ENCODE data around the gene FGA.

The FGA gene

DNA sequence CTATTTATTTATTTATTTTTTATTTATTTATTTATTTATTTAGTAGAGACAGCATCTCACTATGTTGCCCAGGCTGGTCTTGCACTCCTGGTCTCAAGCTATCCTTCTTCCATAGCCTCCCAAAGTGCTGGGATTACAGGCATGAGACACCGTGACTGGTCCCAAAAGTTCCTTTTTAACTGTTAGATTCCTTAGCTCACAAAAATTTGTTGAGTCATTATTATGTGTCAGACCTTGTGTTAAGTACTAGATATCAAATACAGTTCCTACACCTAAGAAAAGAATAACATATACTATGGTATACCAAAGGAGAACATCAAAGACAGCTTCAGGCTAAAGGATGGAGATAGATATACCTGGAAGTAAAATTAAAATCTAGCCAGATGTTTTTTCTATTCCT, 11.6 kb downstream of the FGA start:
- DNase-seq (ENCODE audit: low read depth in 2 of 2): no peak

GRCh38 chr4:154577324-154577723, 13.2 kb downstream of the FGA start:
- no peak for DNase-seq (ENCODE audit: low read depth in 2 of 2)

DNA sequence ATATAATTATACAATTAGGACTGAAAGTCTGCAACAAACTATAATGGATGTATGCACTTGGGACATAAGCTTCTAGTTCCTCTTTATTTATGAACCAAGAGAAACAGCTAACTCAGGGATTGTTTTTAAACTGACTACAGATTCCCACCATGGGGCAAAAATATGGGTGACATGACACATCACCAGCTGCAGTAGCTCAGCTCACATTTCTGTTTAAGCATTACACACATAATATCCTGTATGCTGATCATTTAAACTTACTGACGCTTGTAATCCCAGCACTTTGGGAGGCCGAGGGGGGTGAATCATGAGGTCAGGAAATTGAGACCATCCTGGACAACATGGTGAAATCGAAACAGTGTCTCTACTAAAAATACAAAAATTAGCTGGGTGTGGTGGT, 16.2 kb downstream of the FGA start:
- DNase-seq (ENCODE audit: low read depth in 2 of 2): no peak

- DNase-seq (ENCODE audit: low read depth in 2 of 2): no peak
These were observed 17.2 kb downstream of the FGA start for GRCh38 chr4:154573190-154573870.

DNA sequence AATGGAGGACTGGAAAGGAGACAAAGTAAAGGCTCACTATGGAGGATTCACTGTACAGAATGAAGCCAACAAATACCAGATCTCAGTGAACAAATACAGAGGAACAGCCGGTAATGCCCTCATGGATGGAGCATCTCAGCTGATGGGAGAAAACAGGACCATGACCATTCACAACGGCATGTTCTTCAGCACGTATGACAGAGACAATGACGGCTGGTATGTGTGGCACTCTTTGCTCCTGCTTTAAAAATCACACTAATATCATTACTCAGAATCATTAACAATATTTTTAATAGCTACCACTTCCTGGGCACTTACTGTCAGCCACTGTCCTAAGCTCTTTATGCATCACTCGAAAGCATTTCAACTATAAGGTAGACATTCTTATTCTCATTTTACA, 21.0 kb downstream of the FGA start:
- no peak for DNase-seq (ENCODE audit: low read depth in 2 of 2)

DNA sequence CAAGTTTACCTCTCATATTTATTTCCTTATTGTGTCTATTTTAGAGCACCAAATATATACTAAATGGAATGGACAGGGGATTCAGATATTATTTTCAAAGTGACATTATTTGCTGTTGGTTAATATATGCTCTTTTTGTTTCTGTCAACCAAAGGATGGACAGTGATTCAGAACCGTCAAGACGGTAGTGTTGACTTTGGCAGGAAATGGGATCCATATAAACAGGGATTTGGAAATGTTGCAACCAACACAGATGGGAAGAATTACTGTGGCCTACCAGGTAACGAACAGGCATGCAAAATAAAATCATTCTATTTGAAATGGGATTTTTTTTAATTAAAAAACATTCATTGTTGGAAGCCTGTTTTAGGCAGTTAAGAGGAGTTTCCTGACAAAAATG, 21.5 kb downstream of the FGA start:
- DNase-seq (ENCODE audit: low read depth in 2 of 2): no peak

DNA sequence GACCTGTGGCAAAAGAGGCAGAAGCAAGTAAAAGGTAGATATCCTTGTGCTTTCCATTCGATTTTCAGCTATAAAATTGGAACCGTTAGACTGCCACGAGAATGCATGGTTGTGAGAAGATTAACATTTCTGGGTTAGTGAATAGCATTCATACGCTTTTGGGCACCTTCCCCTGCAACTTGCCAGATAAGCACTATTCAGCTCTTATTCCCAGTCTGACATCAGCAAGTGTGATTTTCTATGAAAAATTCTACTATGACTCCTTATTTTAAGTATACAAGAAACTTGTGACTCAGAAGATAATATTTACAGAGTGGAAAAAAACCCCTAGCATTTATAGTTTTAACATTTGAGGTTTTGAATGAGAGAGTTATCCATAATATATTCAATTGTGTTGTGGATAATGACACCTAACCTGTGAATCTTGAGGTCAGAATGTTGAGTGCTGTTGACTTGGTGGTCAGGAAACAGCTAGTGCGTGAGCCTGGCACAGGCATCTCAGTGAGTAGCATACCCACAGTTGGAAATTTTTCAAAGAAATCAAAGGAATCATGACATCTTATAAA, 23.8 kb downstream of the FGA start:
- no peak for DNase-seq (ENCODE audit: low read depth in 2 of 2)

GRCh38 chr4:154565704-154566103, 24.8 kb downstream of the FGA start:
- DNase-seq (ENCODE audit: low read depth in 2 of 2): no peak

DNA sequence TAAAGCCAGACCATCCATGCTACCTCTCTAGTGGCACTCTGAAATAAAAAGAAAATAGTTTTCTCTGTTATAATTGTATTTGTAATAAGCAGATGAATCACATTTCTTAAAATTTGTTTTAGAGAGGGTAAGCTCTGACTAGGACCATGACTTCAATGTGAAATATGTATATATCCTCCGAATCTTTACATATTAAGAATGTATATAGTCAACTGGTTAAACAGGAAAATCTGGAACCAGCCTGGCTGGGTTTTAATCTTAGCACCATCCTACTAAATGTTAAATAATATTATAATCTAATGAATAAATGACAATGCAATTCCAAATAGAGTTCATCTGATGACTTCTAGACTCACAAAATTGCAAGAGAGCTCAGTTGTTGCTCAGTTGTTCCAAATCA, 26.2 kb downstream of the FGA start:
- DNase-seq (ENCODE audit: low read depth in 2 of 2): no peak

DNA sequence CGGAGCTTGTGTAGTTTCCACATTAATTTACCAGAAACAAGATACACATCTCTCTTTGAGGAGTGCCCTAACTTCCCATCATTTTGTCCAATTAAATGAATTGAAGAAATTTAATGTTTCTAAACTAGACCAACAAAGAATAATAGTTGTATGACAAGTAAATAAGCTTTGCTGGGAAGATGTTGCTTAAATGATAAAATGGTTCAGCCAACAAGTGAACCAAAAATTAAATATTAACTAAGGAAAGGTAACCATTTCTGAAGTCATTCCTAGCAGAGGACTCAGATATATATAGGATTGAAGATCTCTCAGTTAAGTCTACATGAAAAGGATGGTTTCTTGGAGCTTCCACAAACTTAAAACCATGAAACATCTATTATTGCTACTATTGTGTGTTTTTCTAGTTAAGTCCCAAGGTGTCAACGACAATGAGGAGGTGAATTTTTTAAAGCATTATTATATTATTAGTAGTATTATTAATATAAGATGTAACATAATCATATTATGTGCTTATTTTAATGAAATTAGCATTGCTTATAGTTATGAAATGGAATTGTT, 27.8 kb downstream of the FGA start, which contains the start of gene FGB:
Gene FGB, plus strand, starts transcription at position 315 of the 558 bp plus-strand sequence. Its CDS starts 8 bp downstream, at position 323.
- DNase-seq (ENCODE audit: low read depth in 2 of 2): no peak

DNA sequence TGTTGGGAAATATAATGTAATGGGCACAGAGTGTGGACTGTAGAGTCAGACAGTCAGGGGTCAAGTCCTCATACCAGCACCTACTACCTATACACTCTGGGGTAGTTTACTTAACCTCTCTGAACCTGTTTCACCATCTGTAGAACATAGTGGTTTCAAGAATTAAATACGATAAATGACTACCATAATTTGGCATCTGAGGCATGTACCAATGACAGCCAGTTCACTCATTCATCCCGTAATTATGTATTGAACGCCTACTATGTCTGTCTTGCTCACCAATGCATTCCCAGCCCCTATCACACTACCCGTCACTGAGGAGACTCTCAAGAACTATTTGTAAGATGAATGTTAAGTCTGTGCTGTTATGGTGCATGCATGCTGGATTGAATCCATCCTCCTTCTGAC, 29.7 kb downstream of the FGA start:
- DNase-seq (ENCODE audit: low read depth in 2 of 2): no peak

GRCh38 chr4:154560419-154560801, 30.1 kb downstream of the FGA start:
- no peak for DNase-seq (ENCODE audit: low read depth in 2 of 2)

GRCh38 chr4:154559494-154560418, 30.8 kb downstream of the FGA start:
- DNase-seq (ENCODE audit: low read depth in 2 of 2): no peak

DNA sequence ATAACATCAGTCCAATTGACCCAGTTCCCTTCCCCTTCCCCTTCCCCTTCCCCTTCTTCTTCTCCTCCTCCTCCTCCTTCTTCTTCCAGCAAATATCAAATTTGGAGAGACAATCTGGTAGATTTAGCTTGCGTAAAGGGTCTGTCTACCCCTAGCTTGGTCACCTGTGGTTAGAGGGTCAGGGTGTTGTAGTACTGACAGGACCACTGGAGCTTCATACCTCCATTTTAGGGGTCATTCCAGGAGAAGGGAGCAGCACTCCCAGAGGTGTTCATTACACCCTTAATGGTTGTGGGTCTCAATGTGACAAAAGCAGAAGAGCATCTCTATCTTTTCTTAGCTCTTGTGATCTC, 31.4 kb downstream of the FGA start:
- no peak for DNase-seq (ENCODE audit: low read depth in 2 of 2)

DNA sequence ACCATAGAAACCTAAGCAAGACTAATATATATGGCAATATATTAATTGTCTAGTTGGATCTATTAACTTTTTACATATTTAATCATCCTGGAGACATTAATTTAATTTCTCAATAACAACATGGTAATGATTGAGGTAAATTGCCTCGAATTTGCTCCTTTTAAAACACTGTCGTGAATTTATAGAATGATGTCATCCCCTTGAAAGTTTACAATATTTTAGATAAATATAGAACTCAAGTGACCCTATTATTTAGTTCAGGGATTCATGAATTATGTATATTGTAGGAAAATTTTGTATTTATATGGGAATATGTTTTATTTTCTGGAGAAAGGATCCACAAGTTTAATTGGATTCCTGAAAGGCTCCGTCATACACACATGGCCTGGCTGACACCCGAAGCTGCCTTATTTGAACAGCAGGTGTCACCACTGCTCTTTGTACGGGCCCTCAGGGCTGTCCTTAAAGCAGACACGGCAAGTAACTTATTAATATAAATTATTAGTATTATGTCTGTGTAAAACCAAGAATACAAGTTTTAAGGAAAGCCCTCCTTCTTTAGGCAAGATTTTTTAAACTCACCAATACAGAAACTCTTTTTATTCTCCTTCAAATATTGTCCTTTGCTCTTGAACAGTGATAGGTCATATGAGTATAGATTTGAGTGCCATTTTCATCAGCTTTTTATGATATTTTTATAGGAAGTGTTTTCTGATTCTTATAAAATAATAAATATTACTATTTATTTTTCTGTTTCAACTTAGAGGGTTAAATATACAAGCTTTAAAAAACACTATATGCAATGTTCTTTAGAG, 38.5 kb downstream of the FGA start:
- DNase-seq (ENCODE audit: low read depth in 2 of 2): peak; percentile 27 to 37

DNA sequence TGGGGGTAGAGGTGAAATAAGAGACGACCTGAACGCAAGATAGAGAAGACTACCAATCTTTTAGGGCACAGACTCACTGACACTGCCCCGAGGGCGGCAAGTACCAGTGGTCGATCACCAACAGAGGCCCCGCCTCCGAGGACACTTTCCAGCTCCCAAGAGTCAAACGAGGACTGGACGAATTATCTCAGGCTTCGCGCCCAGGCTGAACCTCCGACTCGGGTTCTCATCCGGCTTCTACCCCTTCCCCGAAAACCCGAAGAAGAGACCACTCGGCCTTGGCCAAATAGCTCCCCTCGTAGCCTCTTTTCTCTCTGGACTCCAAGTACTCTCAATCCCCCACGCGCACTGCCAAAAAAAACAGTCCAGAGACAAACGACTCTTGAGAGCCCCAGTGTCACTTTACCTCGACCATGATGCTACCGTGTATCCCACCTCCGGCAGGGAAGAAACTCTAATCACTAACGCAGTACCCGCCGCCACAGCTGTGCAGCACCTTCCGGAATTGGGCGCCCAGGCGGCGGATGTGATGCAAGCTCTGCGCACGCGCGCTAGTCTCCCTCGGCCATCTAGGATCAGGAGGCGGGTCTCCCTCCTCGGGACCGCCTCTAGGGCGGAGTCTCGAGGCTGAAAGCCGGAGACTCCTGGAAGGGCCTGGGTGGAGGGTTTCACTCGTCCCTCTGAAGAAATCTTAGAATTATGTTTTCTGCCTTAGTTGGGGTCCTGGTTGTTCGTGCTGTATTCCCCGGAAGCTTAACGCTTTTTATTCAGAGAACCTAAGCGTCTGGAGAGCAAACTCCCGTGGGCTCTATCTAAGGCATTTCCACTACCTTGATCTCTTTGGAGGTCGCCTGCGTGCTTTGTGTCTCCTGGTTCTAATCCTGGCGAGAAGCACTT, 40.4 kb downstream of the FGA start, which contains the start of gene PLRG1:
Gene PLRG1, minus strand, starts transcription at position 507 of the 897 bp plus-strand sequence. Its CDS starts 92 bp downstream, at position 415.
- peak; percentile 92 to 94 for DNase-seq (ENCODE audit: low read depth in 2 of 2)

DNA sequence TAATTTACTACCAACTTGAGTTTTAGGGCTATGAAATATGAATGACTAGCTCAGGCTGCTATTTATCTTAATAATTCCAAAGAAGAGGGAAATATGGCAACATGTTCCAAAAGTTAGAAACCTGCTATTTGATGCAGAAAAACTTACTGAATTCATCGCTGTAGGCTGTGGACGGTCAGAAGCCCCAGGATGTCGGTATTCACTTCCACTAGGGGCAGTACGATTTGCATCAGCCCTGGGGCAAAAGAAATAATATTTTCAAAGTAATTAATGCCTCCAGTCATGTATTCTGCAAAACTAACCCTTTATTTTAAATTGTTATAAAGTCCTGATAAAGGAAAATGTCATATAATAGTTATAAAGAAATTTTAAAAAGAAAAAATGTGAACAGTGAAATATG, 44.9 kb downstream of the FGA start:
- no peak for DNase-seq (ENCODE audit: low read depth in 2 of 2)

DNA sequence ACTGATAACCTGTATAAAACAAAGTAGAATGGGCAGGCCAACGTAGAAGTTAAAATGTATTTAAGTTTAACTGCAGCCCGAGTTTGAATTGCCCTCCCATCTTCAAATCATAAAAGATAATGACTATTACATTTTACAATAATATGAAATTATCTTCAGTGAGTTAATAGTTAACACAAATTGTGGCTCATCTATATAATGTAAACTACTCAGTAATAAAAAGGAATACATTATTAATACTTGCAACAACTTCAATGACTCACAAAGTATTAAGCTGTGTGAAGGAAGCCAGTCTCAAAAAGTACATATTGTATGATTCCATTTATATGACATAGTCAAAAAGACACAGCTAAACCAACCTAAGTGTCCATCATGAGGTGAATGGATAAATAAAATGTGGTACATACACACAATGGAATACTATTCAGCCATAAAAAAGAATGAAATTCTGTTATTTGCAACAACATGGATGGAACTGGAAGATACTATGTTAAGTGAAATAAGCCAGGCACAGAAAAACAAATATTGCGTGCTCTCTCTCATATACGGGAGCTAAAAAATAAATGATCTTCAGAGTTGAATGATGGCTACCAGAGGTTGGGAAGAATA, 48.2 kb downstream of the FGA start:
- DNase-seq (ENCODE audit: low read depth in 2 of 2): no peak

All from stimulated activated CD8-positive, alpha-beta memory T cell treated with anti-CD3 and anti-CD28 coated beads, Interleukin-15, amount 100 ng/mL, for 48 hours (primary cell).